Tongue (tissue), 3 donors: ENCODE results near the gene GADD45A. TPM values are rescaled to one million over a fixed set of nuclear protein-coding genes. Genes with fewer than 3 reads are reported as not detected.
A peak's percentile ranks its signal among the peaks of the same experiment; 100 is the strongest.
"Not testable (repeated sequence)": the region's sequence is repeated elsewhere in the genome, so short reads cannot be mapped to it uniquely, and the experiment has no call there.

Source experiments
- DNase-seq: peaks from one replicate; pipeline ENCODE4 v3.0.0-alpha.2; 2015
- small RNA-seq: library from RNA; depleted of rRNA; stranded (forward); fragments of <200 nt; gene quantifications from one replicate; pipeline ENCODE3, GENCODE V24; 2014; ENCODE audit warnings: low replicate concordance
- total RNA-seq: library from RNA; depleted of rRNA; stranded (reverse); fragments of >200 nt; gene quantifications from one replicate; pipeline ENCODE4 v1.2.3, GENCODE V29; 2014

The GADD45A gene
- total RNA-seq, 1 donor from 2014 or later = 16.3 TPM

GRCh38 chr1:67721650-67722291 lies 36.8 kb downstream of the GADD45A start:
- no peak for DNase-seq

- DNase-seq = no peak
Measured at GRCh38 chr1:67722292-67722944, 37.4 kb downstream of the GADD45A start.

GRCh38 chr1:67723126-67723525 lies 38.1 kb downstream of the GADD45A start:
- DNase-seq = no peak

- no peak for DNase-seq
Measured at GRCh38 chr1:67723620-67724019, 38.6 kb downstream of the GADD45A start.

DNA sequence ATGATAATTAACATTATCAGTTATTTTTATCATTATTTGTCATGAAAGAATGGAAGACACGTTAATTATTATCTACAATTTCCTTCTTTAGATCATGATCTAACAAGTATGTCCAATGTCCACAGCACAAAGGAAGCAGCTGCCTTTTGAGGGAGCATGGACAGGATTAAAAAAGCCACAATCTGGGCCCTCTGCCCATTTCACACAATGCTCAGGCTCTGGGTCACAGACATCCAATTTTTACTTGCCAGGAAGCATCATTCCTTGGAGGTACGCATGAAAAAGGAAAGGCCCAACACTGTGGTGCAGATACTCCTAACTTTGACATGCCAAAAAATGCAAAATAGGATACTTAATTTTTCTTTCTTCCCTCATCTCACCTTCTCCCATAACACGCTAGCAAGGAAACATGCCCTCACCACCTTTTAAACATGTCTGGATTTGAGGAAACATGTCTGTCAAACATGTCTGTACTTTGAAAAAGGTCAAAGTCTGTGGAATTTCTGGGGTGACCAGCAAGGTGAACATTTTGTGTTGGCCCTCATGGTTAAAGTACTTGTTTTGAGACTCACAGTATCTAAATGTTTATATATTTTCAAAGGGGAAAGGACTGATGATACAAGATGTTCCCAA lies 40.0 kb downstream of the GADD45A start:
- DNase-seq = peak; percentile 77

- DNase-seq = no peak
Measured at GRCh38 chr1:67726224-67726623, 41.2 kb downstream of the GADD45A start.

- DNase-seq = no peak
Measured at GRCh38 chr1:67729872-67730271, 44.9 kb downstream of the GADD45A start.

DNA sequence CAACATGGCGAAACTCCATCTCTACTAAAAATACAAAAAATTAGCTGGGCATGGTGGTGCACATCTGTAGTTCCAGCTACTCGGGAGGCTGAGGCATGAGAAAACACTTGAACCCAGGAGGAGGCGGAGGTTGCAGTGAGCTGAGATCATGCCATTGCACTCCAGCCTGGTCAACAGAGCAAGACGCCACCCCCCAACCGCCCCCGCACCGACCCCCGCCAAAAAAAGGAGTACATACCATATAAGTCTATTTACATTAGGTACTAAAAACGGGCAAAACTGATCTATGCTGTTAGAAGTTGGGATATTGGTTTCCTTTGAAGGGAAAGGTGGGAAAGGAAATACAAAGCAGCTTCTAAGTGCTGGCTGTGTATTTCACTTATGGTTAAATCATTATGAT lies 45.3 kb downstream of the GADD45A start:
- DNase-seq = not testable (repeated sequence)

- DNase-seq = no peak
Measured at GRCh38 chr1:67731322-67731721, 46.3 kb downstream of the GADD45A start.

GRCh38 chr1:67732750-67733151 lies 47.8 kb downstream of the GADD45A start:
- peak; percentile 90 for DNase-seq

- no peak for DNase-seq
Measured at GRCh38 chr1:67733681-67734322, 48.8 kb downstream of the GADD45A start.

GRCh38 chr1:67734323-67734690 lies 49.3 kb downstream of the GADD45A start:
- no peak for DNase-seq

- DNase-seq = no peak
Measured at GRCh38 chr1:67735206-67735605, 50.2 kb downstream of the GADD45A start.

GRCh38 chr1:67735806-67736627 lies 51.0 kb downstream of the GADD45A start:
- peak; percentile 72 for DNase-seq

DNA sequence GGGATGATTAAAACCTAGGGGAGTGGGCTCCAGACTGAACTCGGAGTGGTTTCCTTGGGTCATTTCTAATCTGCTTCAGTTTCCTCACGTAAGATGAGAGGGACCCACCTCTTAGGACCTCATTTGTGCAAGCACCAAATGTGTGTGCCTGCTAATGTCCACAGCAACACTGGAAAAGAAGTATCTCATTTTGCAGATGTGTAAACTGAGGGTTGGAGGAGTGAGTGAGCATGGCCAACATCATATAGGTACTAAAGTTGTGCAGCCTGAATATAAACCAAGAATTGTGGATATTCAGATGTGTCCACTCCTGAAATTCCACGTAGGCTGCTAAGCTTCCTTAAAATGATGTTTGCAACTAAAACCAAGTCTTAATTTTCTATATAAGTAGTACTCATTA lies 51.7 kb downstream of the GADD45A start:
- DNase-seq = no peak

DNA sequence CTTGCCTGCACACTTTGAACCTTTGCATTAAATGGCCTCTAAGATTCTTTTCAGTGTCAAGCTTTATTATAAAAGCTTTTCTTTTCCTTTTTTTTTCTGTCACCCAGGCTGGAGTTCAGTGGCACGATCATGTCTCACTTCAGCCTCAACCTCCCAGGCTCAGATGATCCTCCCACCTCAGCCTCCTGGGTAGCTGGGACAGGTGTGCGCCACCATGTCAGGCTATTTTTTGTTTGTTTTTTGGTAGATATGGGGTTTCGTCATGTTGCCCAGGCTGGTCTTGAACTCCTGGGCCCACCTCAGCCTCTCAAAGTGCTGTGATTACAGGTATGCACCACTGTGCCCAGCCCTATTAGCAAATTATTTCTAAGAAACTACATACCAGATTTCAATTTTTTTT lies 52.9 kb downstream of the GADD45A start:
- no peak for DNase-seq

Small RNA genes within 50 kb of the gene (small RNA-seq; reads per million reads assigned to genes)
- not detected for gene RN7SL392P

Other genes with a start within 250 kb of the GADD45A start
- gene GNG12, start 148.3 kb downstream of the GADD45A start, total RNA-seq = 68.1 TPM